IMR-90 (cell line): ENCODE results near the gene NANOS3. TPM values are rescaled to one million over a fixed set of nuclear protein-coding genes. Genes with fewer than 3 reads are reported as not detected.

ENCODE experiments used
- ATAC-seq: fragments of 200-7000 bp; cut with Tn5 transposase; 2 replicates; pipeline ENCODE4 v1.9.1; 2020; ENCODE audit warnings: low read depth, mild to moderate bottlenecking, moderate library complexity
- BruUV-seq: library from RNA; stranded (reverse); fragments of 400-500 nt; replicated peaks from 2 replicates; lab custom pipeline; 2021; lab: Mats Ljungman, UMichigan
- CTCF ChIA-PET: fragments of 300-600 bp; formaldehyde crosslinking; extraction: SDS; loops from one replicate; lab custom pipeline; 2021; ENCODE audit warnings: antibody characterized with exemption; lab: Yijun Ruan, JAX
- POLR2A ChIA-PET: fragments of 300-600 bp; sonication (Branson Sonifier 250); formaldehyde crosslinking; loops from one replicate; lab custom pipeline; 2022; ENCODE audit warnings: antibody characterized with exemption; ENCODE audit not compliant: unreplicated experiment; lab: Charles Lee
- DNase-seq: peaks from one replicate; pipeline ENCODE4 v3.0.0; 2013
- H2AFZ ChIP-seq: replicated peaks from 2 replicates; pipeline ENCODE3; 2013; ENCODE audit warnings: low read length, mild to moderate bottlenecking; ENCODE audit not compliant: poor library complexity
- H2AK5ac ChIP-seq: 2 replicates; pipeline ENCODE4 v1.6.1; 2013; ENCODE audit warnings: low read depth, low read length, inconsistent platforms
- H2AK9ac ChIP-seq: replicated peaks from 2 replicates; pipeline ENCODE3; 2013; ENCODE audit warnings: mild to moderate bottlenecking, low read depth, low read length, moderate library complexity; ENCODE audit not compliant: poor library complexity
- H2BK120ac ChIP-seq: 2 replicates; pipeline ENCODE4 v1.6.1; 2013; ENCODE audit warnings: low read depth, low read length, inconsistent platforms
- H2BK15ac ChIP-seq: 3 replicates; pipeline ENCODE4 v1.6.1; 2013; ENCODE audit warnings: low read depth, low read length, inconsistent platforms
- H2BK20ac ChIP-seq: 2 replicates; pipeline ENCODE4 v1.6.1; 2013; ENCODE audit warnings: low read depth, mild to moderate bottlenecking, inconsistent platforms, low read length, moderate library complexity
- H2BK5ac ChIP-seq: 2 replicates; pipeline ENCODE4 v1.6.1; 2013; ENCODE audit warnings: mild to moderate bottlenecking, low read depth, low read length, inconsistent platforms; ENCODE audit not compliant: poor library complexity, severe bottlenecking
- H3K14ac ChIP-seq: replicated peaks from 2 replicates; pipeline ENCODE4 v1.6.1; 2013; ENCODE audit warnings: low read depth, low read length, inconsistent platforms
- H3K18ac ChIP-seq: 2 replicates; pipeline ENCODE4 v1.6.1; 2013; ENCODE audit warnings: low read depth, low read length, control low read depth
- H3K23ac ChIP-seq: 2 replicates; pipeline ENCODE4 v1.6.1; 2013; ENCODE audit warnings: low read depth, low read length, inconsistent platforms
- H3K27ac ChIP-seq: 2 replicates; pipeline ENCODE4 v1.5.1; 2013; ENCODE audit warnings: mild to moderate bottlenecking, control low read depth, low read length; ENCODE audit not compliant: insufficient read depth
- H3K27me3 ChIP-seq: 2 replicates; pipeline ENCODE4 v1.6.1; 2013; ENCODE audit warnings: low read length; ENCODE audit not compliant: control insufficient read depth, insufficient read depth
- H3K36me3 ChIP-seq: 2 replicates; pipeline ENCODE4 v1.6.1; 2013; ENCODE audit warnings: low read length, mixed read lengths; ENCODE audit not compliant: control insufficient read depth, insufficient read depth
- H3K4ac ChIP-seq: 2 replicates; pipeline ENCODE4 v1.6.1; 2013; ENCODE audit warnings: low read depth, low read length, inconsistent platforms
- H3K4me1 ChIP-seq: 2 replicates; pipeline ENCODE4 v1.6.1; 2013; ENCODE audit warnings: low read length, mixed read lengths; ENCODE audit not compliant: control insufficient read depth, insufficient read depth
- H3K4me2 ChIP-seq: 2 replicates; pipeline ENCODE4 v1.6.1; 2013; ENCODE audit warnings: low read depth, mild to moderate bottlenecking, control low read depth, low read length, moderate library complexity
- H3K4me3 ChIP-seq: 2 replicates; pipeline ENCODE4 v1.5.1; 2013; ENCODE audit warnings: low read depth, mild to moderate bottlenecking, control low read depth, low read length, moderate library complexity; ENCODE audit not compliant: insufficient read depth
- H3K56ac ChIP-seq: 2 replicates; pipeline ENCODE4 v1.6.1; 2013; ENCODE audit warnings: low read length, inconsistent platforms; ENCODE audit not compliant: insufficient read depth; ENCODE audit errors: extremely low read depth
- H3K79me1 ChIP-seq, 2 experiments: 2 replicates each; pipeline ENCODE4 v1.6.1; 2013; ENCODE audit warnings: low read length in 2 of 2, inconsistent platforms in 1 of 2, low read depth in 1 of 2
- H3K9ac ChIP-seq: 2 replicates; pipeline ENCODE4 v1.6.1; 2013; ENCODE audit warnings: low read depth, low read length, control low read depth
- H3K9me1 ChIP-seq: 2 replicates; pipeline ENCODE4 v1.6.1; 2013; ENCODE audit warnings: low read length, inconsistent platforms; ENCODE audit not compliant: insufficient read depth
- H3K9me3 ChIP-seq: 2 replicates; pipeline ENCODE4 v1.6.1; 2013; ENCODE audit warnings: low read length; ENCODE audit not compliant: control insufficient read depth, insufficient read depth
- H4K20me1 ChIP-seq: 2 replicates; pipeline ENCODE4 v1.6.1; 2013; ENCODE audit warnings: low read length, inconsistent platforms; ENCODE audit not compliant: insufficient read depth
- H4K5ac ChIP-seq: 2 replicates; pipeline ENCODE4 v1.6.1; 2013; ENCODE audit warnings: mild to moderate bottlenecking, low read depth, low read length, control low read depth
- H4K8ac ChIP-seq, 2 experiments: 2 replicates each; pipeline ENCODE4 v1.6.1; 2013; ENCODE audit warnings: low read depth in 2 of 2, low read length in 2 of 2, control low read depth in 1 of 2, inconsistent platforms in 1 of 2
- H4K91ac ChIP-seq: 2 replicates; pipeline ENCODE4 v1.6.1; 2013; ENCODE audit warnings: low read depth, low read length, inconsistent platforms; ENCODE audit not compliant: insufficient read depth
- BHLHE40 ChIP-seq: fragments of 150-350 bp; IDR thresholded peaks from 2 replicates; pipeline ENCODE4 v1.6.1; 2016; ENCODE audit warnings: mild to moderate bottlenecking, low read depth, low read length
- CEBPB ChIP-seq: IDR thresholded peaks from 2 replicates; pipeline ENCODE4 v1.6.1; 2012; ENCODE audit warnings: low read depth, low read length, improper control_type of control experiment
- MAFK ChIP-seq: IDR thresholded peaks from 2 replicates; pipeline ENCODE4 v1.6.1; 2012; ENCODE audit warnings: low read depth, low read length, improper control_type of control experiment
- MXI1 ChIP-seq: IDR thresholded peaks from 2 replicates; pipeline ENCODE4 v1.6.1; 2012; ENCODE audit warnings: low read depth, mild to moderate bottlenecking, low read length, moderate library complexity, borderline replicate concordance
- POLR2A ChIP-seq: IDR thresholded peaks from 2 replicates; pipeline ENCODE4 v1.6.1; 2012; ENCODE audit warnings: mild to moderate bottlenecking, low read depth, low read length
- RAD21 ChIP-seq: IDR thresholded peaks from 2 replicates; pipeline ENCODE4 v1.6.1; 2012; ENCODE audit warnings: low read length, improper control_type of control experiment
- WGBS, 2 experiments: methylation state at CpG; one replicate each; pipeline versions ENCODE4 v1.1.5 to v1.1.7; 2013; ENCODE audit warnings: missing lambda C conversion rate in 2 of 2; ENCODE audit not compliant: insufficient read length in 1 of 2; ENCODE audit errors: extremely low coverage in 2 of 2; 5-methylcytosine and 5-hydroxymethylcytosine counted together
- dilution Hi-C: fragments of 300-500 bp; cut with HindIII; formaldehyde crosslinking; loops from one replicate; pipeline ENCODE4 v1.14.3; 2018; ENCODE audit warnings: low sequenced_read_pairs; ENCODE audit not compliant: unreplicated experiment
- in situ Hi-C: fragments of 300-500 bp; cut with MboI; formaldehyde crosslinking; loops from 3 replicates; pipeline ENCODE4 v1.14.3; 2019; ENCODE audit warnings: low sequenced_read_pairs, inconsistent platforms, mixed read lengths
- intact Hi-C: fragments of 100-400 bp; cut with micrococcal nuclease; formaldehyde crosslinking; loops from 2 replicates; pipeline ENCODE4 v1.10.0; 2022
- polyA plus RNA-seq, 3 experiments: library from polyadenylated mRNA; depleted of rRNA; stranded (reverse); fragments of >200 nt; gene quantifications; 2 replicates each; pipeline ENCODE4 v1.2.3, GENCODE V29; 2012; ENCODE audit warnings: low replicate concordance in 1 of 3
- total RNA-seq: library from RNA; depleted of rRNA; stranded (reverse); fragments of >200 nt; gene quantifications from 2 replicates; pipeline ENCODE4 v1.2.3, GENCODE V29; 2012
- TF ChIP-seq, protein P1 (sequence below): fragments of 150-350 bp; IDR thresholded peaks from 2 replicates; pipeline ENCODE4 v1.6.1; 2016; ENCODE audit warnings: low read depth, mild to moderate bottlenecking, low read length, moderate library complexity, borderline replicate concordance
- TF ChIP-seq, protein P2 (sequence below): fragments of 150-350 bp; IDR thresholded peaks from 2 replicates; pipeline ENCODE4 v1.6.1; 2017; ENCODE audit warnings: mild to moderate bottlenecking, antibody characterized with exemption, low read length, low read depth

Gene NANOS3
- total and polyA plus RNA-seq, 2 of the 4 experiments (the other 2 are of a cell fraction), result 0.63 TPM; not detected in 1

DNA sequence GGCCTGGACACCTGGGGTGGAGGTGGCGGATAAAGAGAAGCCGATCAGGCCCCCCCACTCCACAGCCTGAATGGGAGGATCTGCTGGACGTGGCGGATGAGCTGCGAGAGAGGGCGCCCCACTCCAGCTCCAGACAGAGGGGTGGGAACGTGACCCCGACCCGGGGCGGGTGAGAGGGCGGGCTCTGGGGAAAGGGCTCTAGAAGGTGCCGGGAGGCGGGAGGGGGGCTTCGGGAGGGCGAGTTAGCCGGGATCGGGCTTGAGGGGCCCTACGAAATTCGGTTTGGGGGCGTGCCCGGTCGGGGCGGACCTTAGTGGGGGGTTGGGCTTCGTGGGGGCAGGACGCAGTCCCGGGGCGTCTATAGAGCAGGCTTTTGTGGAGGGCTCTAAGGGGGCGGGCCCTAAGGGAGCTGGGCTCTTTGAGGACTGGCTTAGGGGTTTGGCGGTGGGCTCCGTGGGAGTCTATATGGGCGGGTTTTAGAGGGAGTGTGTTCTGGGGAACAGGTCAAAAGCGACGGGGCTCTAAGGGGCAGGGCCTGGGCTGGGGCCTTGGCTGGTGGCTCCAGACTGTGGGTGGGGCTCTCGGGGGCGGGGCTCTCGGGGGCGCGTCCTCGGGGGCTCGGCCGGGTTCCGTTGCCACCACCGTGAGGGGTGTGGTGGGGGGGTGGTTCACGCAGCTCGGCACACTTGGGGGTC, 4.1 kb upstream of the NANOS3 start (continued):
- TF ChIP-seq MXI1, result no peak

DNA sequence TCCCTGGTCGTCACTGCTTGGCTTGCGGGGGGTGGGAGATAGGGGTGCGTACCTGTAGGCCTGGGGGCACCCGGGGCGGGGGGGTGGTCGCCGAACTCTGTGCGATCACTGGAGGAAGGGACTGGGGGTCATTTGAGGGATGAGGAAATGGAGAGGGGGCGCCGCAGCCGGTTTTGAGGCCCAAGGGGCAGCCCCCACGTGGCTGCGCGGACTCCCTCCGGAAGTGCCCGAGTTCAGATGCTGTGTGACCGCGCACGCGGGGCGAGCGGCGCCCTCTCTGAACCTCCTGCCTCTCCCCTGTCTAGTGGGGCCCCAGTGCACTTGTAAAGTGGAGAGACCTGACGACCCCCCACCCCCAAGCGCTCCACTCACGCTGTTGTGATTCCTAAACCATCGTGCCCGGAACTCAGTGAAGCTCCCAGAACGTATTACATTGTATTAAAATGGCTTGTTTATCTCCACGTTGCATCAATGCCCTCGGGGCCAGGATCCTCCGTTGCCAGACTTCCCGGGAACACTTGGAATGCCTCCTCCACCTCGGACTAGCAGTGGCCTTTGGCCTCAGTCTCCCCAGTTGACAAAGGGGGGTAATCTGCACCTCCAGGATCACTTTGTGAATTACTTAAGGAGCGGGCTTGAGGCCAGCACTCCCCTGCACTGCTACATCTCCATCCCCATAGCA, 3.0 kb upstream of the NANOS3 start:
- Histone ChIP-seq H2BK5ac (no peak overlapping the region), H3K4me3 (no peak overlapping the region), H4K5ac (no peak overlapping the region), H2AFZ (no peak overlapping the region), H2BK20ac (no peak overlapping the region), H3K4me2 (no peak overlapping the region), H3K18ac (no peak overlapping the region), H4K8ac (no peak overlapping the region), H3K9me3 (no peaks in the 10 kb centered on the region), H2AK9ac (no peak overlapping the region), H3K27me3 (no peaks in the 10 kb centered on the region), H3K9me1 (0 out of 2 replicates have a peak, but pooled peaks cover 6% of the 10 kb centered on the region), H4K20me1 (no peaks in the 10 kb centered on the region), H3K4me1 (no peaks in the 10 kb centered on the region; the same call in 1 of the 2 replicates), H3K4ac (no peak overlapping the region), H3K9ac (no peak overlapping the region), H3K56ac (no peak overlapping the region), H2AK5ac (no peak overlapping the region), H2BK15ac (no peak overlapping the region), H3K14ac (no peak overlapping the region), H3K27ac (no peak overlapping the region), H3K36me3 (no peaks in the 10 kb centered on the region), H4K91ac (no peak overlapping the region), H3K79me1 (0 out of 4 replicates have a peak, but pooled peaks cover 0 to 3% of the 10 kb centered on the region in 2 experiments), H2BK120ac (no peak overlapping the region), H3K23ac (no peak overlapping the region)
- DNase-seq, result no peak
- dilution Hi-C loops (no loop called here), intact Hi-C loops (no loop called here), in situ Hi-C loops (loop anchor here (25.0 kb wide), 1 partner anchor 587 kb away; no protein-coding TSS in a partner anchor)
- TF ChIP-seq, protein P1, sequence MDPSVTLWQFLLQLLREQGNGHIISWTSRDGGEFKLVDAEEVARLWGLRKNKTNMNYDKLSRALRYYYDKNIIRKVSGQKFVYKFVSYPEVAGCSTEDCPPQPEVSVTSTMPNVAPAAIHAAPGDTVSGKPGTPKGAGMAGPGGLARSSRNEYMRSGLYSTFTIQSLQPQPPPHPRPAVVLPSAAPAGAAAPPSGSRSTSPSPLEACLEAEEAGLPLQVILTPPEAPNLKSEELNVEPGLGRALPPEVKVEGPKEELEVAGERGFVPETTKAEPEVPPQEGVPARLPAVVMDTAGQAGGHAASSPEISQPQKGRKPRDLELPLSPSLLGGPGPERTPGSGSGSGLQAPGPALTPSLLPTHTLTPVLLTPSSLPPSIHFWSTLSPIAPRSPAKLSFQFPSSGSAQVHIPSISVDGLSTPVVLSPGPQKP, result no peak
- TF ChIP-seq BHLHE40, result no peak
- TF ChIP-seq RAD21, result no peak
- TF ChIP-seq MAFK, result no peak
- no peak for TF ChIP-seq MXI1
- TF ChIP-seq CEBPB, result no peak
- TF ChIP-seq, protein P2, sequence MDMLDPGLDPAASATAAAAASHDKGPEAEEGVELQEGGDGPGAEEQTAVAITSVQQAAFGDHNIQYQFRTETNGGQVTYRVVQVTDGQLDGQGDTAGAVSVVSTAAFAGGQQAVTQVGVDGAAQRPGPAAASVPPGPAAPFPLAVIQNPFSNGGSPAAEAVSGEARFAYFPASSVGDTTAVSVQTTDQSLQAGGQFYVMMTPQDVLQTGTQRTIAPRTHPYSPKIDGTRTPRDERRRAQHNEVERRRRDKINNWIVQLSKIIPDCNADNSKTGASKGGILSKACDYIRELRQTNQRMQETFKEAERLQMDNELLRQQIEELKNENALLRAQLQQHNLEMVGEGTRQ, result no peak
- TF ChIP-seq POLR2A, result no peak
- WGBS, 2 experiments, result 55% methylated on average over 14 of the region's 35 CpGs; no CpG with 5 or more reads in 1 of the 2 experiments
- POLR2A ChIA-PET, result no interaction called here
- BruUV-seq, result no TSS peak
- CTCF ChIA-PET, result no interaction called here
- no peak for ATAC-seq
